ENCODE data around the gene TCN2.
A peak's percentile ranks its signal among the peaks of the same experiment; 100 is the strongest.
"Not testable (repeated sequence)": the region's sequence is repeated elsewhere in the genome, so short reads cannot be mapped to it uniquely, and the experiment has no call there.

TCN2 gene

GRCh38 chr22:30606455-30607299 lies at the start of gene TCN2:
Gene TCN2, plus strand, starts transcription at chr22:30607174. Its CDS starts 158 bp downstream, at chr22:30607332.
- peak; percentile 63 for DNase-seq

DNA sequence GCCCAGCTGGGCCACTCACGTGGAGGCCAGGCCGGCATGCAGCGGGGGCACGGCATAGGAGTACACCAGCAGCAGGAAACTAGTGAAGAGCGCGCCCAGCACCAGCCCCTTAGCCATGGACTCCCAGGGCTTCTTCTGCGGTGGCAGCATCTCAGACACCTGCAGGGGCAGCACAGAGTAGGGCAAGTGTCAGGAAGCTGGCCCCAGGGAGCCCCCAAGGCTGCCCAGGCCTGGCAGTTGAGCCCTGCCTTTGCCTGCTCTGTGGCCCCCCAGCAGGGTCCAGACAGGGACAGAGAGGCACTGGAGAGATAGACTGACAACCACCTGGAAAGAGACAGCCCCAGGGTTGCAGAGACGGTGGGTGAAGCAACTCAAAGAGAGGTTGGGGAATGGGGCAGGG lies 49.7 kb upstream of the TCN2 start:
- DNase-seq: no peak

- no peak for DNase-seq
Observed at GRCh38 chr22:30559889-30560288, 47.1 kb upstream of the TCN2 start.

GRCh38 chr22:30560643-30561202 lies 46.3 kb upstream of the TCN2 start:
- DNase-seq: not testable (repeated sequence)

- DNase-seq: no peak
Observed at GRCh38 chr22:30561402-30562189, 45.4 kb upstream of the TCN2 start.

GRCh38 chr22:30562366-30562765 lies 44.6 kb upstream of the TCN2 start:
- no peak for DNase-seq

DNA sequence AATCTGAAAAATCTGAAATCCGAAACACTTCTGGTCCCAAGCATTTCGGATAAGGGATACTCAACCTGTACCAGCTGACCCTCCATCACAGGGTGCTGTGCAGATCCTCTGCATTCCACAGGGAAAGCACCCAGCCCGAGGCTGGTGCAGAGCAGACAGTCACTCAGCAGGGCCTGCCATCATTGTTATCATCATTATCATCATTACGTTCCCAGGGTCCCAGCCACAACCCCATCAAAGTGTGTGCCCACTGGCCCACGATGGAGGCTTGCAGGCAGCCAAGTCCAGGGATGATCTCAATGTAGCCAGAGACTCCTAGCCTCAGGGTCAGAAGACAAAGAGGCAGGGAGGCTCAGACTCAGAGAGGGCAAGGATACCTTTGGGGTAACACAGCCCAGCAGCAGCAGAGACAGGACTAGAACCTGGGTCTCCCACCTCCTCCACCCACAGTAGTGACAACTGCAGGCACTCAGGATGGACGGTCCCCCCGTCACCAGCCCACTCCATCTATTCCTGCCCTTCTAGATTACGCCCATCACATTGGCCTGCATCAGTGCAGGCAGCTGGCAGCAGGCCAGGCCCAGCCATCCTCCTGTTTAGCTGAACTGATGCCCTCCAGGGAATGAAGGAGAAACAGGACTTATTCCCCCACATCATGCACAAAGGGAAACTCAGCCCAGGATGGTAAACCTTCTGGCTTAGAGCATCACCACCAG lies 42.8 kb upstream of the TCN2 start:
- DNase-seq: peak; percentile 1

DNA sequence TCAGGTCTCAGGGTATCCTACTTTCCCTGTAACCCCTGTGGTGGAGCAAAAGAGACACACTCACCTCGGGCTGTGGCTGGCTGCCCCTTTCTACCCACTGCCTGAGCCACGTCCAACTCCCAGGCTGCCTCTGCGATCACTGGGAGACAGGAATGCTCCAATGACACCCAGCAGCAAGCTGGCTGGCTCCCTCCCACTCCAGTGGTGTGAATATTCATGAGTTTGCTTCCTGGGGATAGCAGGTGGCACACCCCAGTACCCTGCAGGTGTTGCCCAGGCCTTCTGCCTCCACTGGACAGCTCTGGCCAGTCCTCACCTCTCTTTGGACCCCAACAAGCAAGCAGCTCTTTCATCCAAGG lies 42.2 kb upstream of the TCN2 start:
- no peak for DNase-seq

DNA sequence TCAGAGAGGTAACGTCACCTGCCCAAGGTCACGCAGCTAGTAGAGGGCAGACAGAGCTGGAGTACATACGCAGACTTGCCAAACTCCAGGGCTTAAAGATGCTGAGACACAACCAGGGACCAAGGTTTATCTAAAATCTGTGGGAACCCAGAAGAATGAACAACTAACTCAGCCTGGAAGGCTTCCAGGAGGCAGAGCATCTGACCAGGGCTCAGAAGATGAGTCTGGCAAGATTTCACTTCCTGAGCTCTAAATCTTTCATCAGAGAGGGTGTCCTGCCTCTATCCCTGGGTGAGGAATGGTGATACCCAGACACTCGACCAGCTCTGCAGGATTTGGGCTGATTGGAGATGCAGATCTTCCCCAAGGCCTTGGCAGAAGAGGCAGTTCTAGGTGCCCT lies 41.6 kb upstream of the TCN2 start:
- DNase-seq: no peak

DNA sequence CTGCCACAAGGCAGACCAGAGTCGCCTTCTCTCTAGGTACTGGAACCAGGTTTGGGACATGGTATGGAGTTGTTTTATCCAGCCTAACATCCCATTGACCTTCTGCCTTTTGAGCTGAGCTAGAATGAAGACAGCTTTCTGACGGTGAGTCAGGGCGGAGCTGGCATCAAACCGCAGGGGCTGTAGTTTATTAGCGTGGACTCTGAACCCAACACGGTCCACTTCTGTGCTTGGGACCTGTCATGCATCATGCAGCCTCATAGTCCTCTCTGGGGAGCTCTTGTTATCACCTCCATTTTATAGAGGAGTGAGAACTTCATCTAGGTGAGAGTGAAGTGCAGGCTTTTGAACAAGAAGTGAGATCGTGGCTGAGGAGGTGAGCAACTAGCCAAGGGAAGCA lies 40.8 kb upstream of the TCN2 start:
- DNase-seq: no peak

DNA sequence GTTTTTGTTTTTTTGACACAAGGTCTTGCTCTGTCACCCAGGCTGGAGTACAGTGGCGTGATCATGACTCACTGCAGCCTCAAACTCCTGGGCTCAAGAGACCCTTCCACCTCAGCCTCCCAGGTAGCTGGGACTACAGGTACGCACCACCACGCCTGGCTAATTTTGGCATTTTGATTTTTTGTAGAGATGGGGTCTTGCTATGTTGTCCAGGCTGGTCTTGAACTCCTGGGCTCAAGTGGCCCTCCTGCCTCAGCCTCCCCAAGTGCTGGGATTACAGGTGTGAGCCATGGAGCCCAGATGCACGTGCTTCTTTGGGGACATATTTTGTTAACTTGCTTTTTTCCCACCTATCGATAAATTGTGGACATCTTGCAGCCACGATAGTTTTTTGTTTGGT lies 39.7 kb upstream of the TCN2 start:
- not testable (repeated sequence) for DNase-seq

DNA sequence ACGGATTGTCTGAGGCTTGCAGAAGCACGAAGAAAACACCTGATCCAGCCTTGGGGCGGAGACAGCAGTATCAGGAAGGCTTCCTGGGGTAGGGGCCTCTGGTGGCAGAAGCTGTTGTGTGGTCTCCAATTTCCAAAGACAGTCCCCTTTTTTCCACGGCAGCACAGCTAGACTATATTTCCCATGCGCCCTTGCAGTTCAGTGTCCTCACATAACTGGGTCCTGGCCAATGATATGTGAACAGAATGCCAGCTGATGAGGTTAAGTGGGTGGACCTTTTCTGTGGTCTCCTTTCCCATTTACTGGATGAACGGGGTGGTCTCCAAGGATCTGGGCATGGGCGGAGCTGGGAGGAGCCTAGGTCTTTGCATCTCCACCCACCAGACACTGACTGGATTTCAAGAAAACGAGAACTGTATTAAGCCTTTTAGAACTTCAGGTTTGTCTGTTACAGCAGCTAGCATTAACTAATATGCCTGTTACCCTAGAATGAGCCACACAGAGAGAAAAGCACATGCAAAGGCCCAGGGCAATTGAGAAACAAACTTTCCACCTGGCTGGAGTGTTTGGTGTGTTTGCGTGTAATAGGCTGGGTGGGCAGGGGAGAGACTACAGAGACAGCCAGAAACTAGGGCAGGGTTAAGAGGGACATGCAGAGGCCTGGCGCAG lies 38.7 kb upstream of the TCN2 start:
- DNase-seq: no peak

DNA sequence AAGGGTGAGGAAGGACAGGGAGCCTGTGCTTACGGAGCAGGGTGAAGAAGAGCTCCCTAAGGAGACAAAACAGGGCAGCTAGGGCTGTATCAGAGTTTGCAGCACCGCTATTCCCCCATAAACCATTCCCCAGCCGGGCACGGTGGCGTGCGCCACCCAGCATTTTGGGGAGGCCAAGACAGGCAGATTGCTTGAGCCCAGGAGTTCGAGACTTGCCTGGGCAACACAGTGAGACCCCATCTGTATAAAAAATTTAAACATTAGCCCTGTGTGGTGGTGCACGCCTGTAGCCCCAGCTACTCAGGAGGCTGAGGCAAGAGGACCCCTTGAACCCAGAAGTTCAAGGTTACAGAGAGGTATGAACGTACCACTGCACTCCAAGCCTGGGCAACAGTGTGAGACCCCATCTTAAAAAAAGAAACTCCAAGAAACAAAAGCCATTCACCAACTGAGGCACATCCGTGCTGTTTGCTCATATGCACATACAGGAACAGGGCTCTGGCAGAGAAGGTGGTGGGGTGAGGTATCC lies 37.2 kb upstream of the TCN2 start:
- no peak for DNase-seq

DNA sequence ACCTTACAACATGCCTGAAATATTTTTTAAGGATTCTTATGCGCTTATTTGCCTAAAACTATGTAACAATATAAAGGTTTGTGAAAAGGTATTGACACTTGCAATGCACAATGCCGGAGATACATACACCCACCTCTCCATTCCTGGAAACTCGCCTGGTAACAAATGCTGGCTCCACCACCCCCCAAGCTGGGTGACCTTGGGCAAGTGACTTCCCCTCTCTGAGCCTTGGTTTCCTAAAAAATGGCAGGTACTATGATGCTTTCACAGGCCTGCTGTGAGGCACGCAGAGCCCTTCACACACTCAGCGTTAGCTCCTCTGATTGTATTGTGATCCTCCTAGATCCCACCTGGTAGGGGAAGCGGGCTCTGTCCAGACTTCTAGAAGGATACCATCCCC lies 34.8 kb upstream of the TCN2 start:
- no peak for DNase-seq

GRCh38 chr22:30572840-30573593 lies 34.0 kb upstream of the TCN2 start:
- no peak for DNase-seq

DNA sequence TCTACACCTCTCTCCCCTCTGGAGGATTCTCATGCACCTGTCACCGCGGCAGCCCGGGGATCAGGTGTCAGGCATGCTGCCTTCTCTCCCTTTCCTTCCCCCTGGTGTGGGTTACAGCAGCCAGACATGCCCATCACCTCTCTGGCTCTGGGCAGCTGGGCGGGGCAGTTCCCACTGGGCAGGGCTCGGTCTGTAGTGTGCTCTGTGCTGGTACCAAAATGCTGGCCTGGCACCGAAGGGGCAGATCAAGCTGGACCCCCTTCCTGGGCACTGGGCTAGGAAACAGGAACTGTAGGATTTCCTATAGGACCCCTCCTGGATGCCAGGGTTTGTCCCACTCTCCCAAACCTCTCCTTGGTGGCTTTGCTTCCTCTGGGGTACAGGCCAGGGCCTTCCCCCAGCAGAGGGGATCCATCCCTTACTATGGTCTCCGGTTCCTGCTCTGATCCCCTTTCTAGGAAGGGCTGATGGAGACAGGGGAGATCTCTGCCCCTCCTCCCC lies 33.3 kb upstream of the TCN2 start:
- no peak for DNase-seq

GRCh38 chr22:30574095-30574981 lies 32.6 kb upstream of the TCN2 start, which contains the start of gene GAL3ST1:
Gene GAL3ST1, minus strand, starts transcription at chr22:30574665. Its CDS starts 17,273 bp downstream, at chr22:30557392.
- DNase-seq: no peak

GRCh38 chr22:30574997-30575671 lies 31.8 kb upstream of the TCN2 start:
- no peak for DNase-seq

- DNase-seq: no peak
Observed at GRCh38 chr22:30575859-30576258, 31.1 kb upstream of the TCN2 start.

GRCh38 chr22:30578481-30578880 lies 28.5 kb upstream of the TCN2 start:
- DNase-seq: no peak

Data from DMS79 treated with DMSO at 0.1 percent for 48 hours (cell line).